GM18867 (cell line): Measurements from ENCODE around the gene L3MBTL4.

Experiments
- ATAC-seq: cut with Tn5 transposase; IDR thresholded peaks from one replicate; pipeline ENCODE4 v1.9.1; 2021; ENCODE audit warnings: mild to moderate bottlenecking, moderate library complexity; ENCODE audit not compliant: unreplicated experiment

L3MBTL4 gene

GRCh38 chr18:6366776-6367175 lies 47.9 kb downstream of the L3MBTL4 start:
- no peak for ATAC-seq

- ATAC-seq: no peak
Measured at GRCh38 chr18:6365385-6365784, 49.3 kb downstream of the L3MBTL4 start.

- ATAC-seq: peak; percentile 74
Measured at GRCh38 chr18:6363216-6363615, 51.5 kb downstream of the L3MBTL4 start.

- no peak for ATAC-seq
Measured at GRCh38 chr18:6362559-6363129, 52.1 kb downstream of the L3MBTL4 start.

GRCh38 chr18:6357668-6358067 lies 57.0 kb downstream of the L3MBTL4 start:
- no peak for ATAC-seq

- ATAC-seq: peak; percentile 60
Measured at GRCh38 chr18:6355789-6356589, 58.7 kb downstream of the L3MBTL4 start.

GRCh38 chr18:6352275-6352674 lies 62.4 kb downstream of the L3MBTL4 start:
- no peak for ATAC-seq

GRCh38 chr18:6342990-6343389 lies 71.7 kb downstream of the L3MBTL4 start:
- ATAC-seq: no peak

GRCh38 chr18:6341709-6342108 lies 73.0 kb downstream of the L3MBTL4 start:
- no peak for ATAC-seq

- no peak for ATAC-seq
Measured at GRCh38 chr18:6341303-6341702, 73.4 kb downstream of the L3MBTL4 start.

- no peak for ATAC-seq
Measured at GRCh38 chr18:6340121-6340520, 74.6 kb downstream of the L3MBTL4 start.

GRCh38 chr18:6336239-6336638 lies 78.5 kb downstream of the L3MBTL4 start:
- no peak for ATAC-seq

- ATAC-seq: no peak
Measured at GRCh38 chr18:6333981-6334380, 80.7 kb downstream of the L3MBTL4 start.

GRCh38 chr18:6331872-6332271 lies 82.8 kb downstream of the L3MBTL4 start:
- no peak for ATAC-seq

- ATAC-seq: no peak
Measured at GRCh38 chr18:6330786-6331185, 83.9 kb downstream of the L3MBTL4 start.

GRCh38 chr18:6328621-6329010 lies 86.1 kb downstream of the L3MBTL4 start:
- no peak for ATAC-seq

GRCh38 chr18:6327895-6328620 lies 86.7 kb downstream of the L3MBTL4 start:
- ATAC-seq: no peak

- ATAC-seq: no peak
Measured at GRCh38 chr18:6327485-6327884, 87.2 kb downstream of the L3MBTL4 start.

GRCh38 chr18:6326566-6326965 lies 88.1 kb downstream of the L3MBTL4 start:
- no peak for ATAC-seq

GRCh38 chr18:6323319-6323889 lies 91.3 kb downstream of the L3MBTL4 start:
- ATAC-seq: no peak

GRCh38 chr18:6315517-6316331 lies 99.0 kb downstream of the L3MBTL4 start:
- ATAC-seq: no peak
